HT-29 (cell line): ENCODE data around the gene PHLPP1. TPM values are rescaled to one million over a fixed set of nuclear protein-coding genes. Genes with fewer than 3 reads are reported as not detected.
A peak's percentile ranks its signal among the peaks of the same experiment; 100 is the strongest.

Source experiments
- DNase-seq: peaks from one replicate; pipeline ENCODE4 v3.0.0-alpha.2; 2015; ENCODE audit warnings: low spot score
- small RNA-seq: library from RNA; depleted of rRNA; stranded (forward); fragments of <200 nt; gene quantifications from one replicate; pipeline ENCODE3, GENCODE V24; 2014
- total RNA-seq: library from RNA; depleted of rRNA; stranded (reverse); fragments of >200 nt; shearing (Covaris generic); gene quantifications from 2 replicates; pipeline ENCODE4 v1.2.3, GENCODE V29; 2014; rRNA removed

The PHLPP1 gene
- total RNA-seq, 1 experiment from 2014 or later = 7.5 TPM

DNA sequence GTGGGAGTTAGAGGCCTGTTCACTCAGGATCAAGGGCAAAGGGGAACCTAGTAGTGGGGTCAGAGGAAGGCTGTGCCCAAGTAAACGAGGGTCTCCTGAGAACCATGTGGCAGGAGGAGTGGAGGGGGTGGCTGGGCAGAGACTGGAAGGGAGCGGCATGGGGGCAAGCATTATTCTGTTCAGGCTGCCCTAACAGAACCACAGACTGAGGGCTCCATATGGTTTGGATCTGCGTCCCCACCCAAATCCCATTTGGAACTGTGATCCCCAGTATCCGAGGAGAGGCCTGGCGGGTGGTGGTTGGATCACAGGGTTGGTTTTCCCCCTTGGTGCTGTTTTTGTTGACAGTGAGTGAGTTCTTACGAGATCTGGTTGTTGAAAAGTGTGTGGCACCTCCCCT is 287.0 kb downstream of the PHLPP1 start:
- no peak for DNase-seq

DNA sequence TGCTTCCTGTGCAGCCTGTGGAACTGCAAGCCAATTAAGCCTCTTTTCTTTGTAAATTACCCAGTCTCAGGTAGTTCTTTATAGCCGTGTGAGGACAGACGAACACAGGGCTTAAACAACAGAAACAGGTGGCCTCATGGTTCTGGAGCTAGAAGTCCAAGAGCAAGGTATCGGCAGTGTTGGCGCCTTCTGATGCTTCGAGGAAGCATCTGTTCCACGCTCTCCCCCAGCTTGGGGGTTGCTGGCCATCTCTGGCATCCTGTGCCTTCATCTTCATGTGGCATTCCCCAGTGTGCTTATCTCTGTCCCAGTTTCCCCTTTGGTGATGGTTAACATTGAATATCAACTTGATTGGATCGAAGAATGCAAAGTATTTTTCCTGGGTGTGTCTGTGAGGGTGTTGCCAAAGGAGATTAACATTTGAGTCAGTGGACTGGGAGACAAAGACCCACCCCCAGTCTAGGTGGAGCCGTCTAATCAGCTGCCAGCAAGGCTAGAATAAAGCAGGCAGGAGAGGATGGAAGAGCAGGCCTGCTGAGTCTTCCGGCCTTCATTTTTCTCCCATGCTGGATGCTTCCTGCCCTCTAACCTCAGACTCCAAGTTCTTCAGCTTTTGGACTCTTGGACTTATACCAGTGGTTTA is 287.6 kb downstream of the PHLPP1 start:
- no peak for DNase-seq

DNA sequence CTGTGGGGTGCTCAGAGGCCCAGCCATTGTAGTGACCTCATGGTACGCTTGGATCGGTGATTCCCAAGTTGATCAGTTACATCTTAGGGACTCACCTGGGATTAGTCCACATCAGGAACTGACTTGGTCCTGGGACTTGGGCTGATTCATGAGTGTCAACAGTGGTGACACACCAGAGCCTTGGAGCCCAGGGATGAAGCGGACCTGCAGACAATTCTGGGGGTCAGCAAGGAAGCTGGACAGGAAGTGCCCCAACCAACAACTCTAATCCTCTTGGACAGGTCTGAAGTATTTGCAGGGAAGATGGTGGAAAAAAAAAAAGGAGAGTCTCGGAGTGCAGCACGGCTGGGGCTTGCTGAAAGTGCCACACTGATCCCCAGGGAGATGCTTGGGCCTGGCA is 288.6 kb downstream of the PHLPP1 start:
- DNase-seq = no peak

DNA sequence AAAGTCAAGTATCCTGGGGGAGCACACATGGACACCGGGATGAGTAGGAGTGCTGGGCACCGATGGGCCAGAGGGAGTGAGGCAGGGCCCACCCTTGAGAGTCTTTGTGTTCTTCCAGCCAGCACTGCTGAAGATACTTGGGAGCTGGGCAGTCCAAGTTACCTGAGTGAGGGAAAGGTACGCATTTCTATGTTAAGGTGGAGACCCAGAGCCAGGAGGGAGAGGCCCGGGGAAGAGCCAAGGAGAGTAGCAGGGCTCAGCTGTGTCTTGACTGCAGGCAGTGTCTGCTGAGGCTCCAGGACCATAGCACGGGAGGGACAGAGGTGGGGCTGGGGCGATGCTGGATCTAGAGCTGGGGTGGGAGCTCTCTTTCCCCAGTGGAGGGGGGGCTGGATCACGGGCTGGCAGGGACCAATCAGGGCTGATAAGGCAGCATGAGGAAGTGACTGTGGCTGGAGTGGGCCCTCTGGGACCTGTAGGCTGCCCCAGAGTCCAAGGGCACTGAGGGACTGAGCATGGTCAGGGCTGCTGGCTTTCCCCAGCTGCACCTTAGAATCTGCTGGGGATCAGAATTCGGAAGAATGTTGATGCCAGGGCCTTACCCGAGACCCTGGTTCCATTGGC is 289.2 kb downstream of the PHLPP1 start:
- DNase-seq = no peak

DNA sequence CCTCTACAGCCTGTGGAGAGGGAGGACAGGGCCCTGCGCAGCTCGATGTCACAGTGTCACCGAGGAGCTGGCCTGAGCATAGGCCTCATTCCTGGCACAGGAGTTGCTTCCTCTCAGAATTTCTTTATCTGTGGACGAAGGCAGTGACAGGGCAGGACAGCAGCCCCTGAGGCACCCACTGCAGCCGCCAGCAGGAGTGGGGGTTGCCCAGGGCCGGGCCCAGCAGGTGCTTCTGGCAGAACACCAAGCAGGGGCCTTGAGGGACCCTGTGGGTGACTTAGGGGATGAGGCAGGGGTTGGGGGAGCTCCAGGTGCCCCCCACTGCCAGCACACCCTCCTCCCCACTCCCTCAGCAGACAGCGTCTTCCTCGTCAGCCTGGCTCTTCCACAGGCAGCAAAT is 290.0 kb downstream of the PHLPP1 start:
- DNase-seq = no peak

GRCh38 chr18:63007231-63007630 is 291.9 kb downstream of the PHLPP1 start:
- DNase-seq = no peak

GRCh38 chr18:63016270-63016669 is 300.9 kb downstream of the PHLPP1 start:
- peak; percentile 46 for DNase-seq

- no peak for DNase-seq
Measured at GRCh38 chr18:63017076-63017475, 301.7 kb downstream of the PHLPP1 start.

DNA sequence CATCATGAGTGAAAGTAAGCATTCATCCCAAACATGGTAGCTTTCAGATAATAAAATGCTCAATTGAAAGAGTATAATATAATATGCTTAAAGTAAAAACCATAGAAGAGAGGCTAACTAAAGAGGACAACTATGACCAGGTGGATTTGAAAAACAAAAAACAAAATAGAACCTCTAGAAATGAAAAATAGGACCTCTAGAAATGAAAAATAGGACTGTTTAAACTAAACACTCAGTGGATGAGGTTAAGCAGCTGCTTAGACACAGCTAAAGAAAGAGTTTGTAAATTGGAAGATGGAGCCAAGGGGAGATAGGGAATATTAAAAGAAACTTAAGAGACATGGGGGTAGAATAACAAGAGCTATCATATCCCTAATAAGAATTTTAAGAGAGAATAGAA is 302.6 kb downstream of the PHLPP1 start:
- DNase-seq = no peak

DNA sequence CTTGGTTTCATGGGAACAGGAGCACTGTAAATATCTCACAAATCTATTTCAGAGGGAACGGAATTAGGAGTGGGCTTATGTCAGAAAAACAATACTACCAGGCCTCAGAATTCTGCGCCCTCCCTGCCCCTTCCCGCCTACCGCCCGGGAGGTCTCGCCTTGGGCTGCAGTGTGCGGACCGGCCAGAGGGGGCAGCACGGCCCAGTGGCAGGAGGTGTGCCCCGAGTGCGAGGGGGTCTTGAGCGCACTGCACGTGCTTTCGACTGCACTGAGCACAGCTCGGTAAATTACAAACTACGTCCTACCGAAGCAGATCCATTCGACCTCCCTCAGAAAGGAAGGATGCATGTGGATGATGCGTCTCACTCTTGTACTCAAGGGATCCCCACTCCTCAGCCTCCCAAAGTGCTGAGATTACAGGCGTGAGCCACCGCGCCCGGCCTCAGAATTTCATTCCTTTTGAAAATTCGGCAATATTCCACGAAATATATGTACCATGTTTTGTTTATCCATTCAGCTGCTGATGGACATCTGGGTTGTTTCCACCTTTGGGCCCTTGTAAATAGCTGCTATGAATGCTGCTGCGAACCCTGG is 307.2 kb downstream of the PHLPP1 start:
- no peak for DNase-seq

DNA sequence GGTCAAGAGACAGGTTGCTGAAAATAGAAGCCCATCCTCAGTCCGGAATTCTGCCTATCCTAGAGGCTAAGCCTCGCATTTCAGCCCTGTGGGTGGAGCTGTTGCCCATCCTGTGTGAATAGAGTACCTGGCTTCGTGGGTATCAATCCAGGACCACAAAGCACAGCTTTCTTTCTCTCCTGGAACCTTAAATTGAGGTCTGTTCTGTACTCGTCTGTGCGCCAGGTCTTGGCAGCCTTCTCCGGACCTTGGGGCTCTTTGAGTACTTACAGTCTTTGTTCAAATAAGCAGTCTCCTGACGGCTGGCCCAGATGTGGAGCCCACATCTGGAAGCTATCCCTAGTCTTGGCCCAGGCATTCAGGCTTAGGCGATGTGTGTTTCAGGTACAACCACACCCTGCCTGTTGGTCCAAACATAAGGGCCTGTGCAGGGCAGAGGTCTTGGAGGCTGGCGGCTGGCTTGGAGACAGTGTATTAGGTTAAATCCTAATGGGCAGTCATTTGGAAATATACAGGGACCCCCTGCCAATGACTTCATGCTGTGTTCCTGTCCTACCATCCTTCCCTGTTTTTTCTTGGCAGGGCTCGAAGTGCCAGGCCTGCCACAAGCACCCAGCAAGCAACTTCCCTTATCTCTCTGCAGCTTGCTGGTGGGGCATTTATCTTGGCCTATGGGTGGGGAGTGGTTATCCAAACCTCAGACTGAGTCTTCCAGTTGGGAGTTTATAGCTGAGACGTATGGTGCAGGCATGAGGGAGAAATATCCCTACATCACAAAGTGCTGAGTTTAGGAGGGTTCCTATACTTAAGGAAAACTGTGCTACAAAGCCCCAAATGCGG is 310.1 kb downstream of the PHLPP1 start:
- no peak for DNase-seq

GRCh38 chr18:63028380-63028779 is 313.0 kb downstream of the PHLPP1 start:
- no peak for DNase-seq

Small RNA genes within 50 kb of the gene (small RNA-seq; reads per million reads assigned to genes)
- not detected for gene RNU6-142P

Other genes with a start within 250 kb of the PHLPP1 start
- 19.7 and 20.3 TPM in 2 replicates for gene ZCCHC2, start 192.5 kb upstream of the PHLPP1 start, total RNA-seq